ENCODE results near the gene ZBTB7C. TPM values are rescaled to one million over a fixed set of nuclear protein-coding genes. Genes with fewer than 3 reads are reported as not detected.

Gene ZBTB7C
- total RNA-seq, 2 donors from 2014 or later, result 1.3 to 2.3 TPM

DNA sequence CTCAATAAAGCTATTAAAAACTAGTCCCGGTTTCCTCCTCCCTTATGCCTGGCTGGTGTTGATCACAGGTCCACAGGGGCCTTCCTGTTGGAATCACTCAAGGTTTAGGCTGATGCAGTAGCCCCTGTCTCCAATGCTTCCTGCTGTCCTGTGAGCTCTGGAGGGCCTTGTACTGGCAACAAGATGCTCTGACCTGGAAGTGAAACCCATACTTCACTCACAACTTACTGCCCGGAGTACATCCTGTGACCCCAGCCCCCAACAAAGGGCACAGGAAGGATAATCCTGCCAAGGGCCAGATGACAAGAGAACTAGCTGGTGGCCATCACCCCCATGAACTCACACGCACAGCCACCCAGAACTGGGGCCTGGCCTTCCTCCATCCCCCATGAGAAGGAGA, 50.3 kb downstream of the ZBTB7C start:
- Histone ChIP-seq H3K4me3 (no peak overlapping the region), H3K9me3 (no peaks in the 10 kb centered on the region), H3K4me1 (no peaks in the 10 kb centered on the region), H3K36me3 (replicated peaks in 1 of 2; ENCODE audit: insufficient read depth in 1 of 2, low read depth in 2 of 2) (no peaks in the 10 kb centered on the region), H3K27me3 (no peaks in the 10 kb centered on the region), H3K27ac (no peak overlapping the region)
- no peak for ATAC-seq
- no peak for DNase-seq
- 90 to 93% methylated on average over 3 of the region's 3 CpGs for WGBS, 2 donors
- TF ChIP-seq, protein P1, sequence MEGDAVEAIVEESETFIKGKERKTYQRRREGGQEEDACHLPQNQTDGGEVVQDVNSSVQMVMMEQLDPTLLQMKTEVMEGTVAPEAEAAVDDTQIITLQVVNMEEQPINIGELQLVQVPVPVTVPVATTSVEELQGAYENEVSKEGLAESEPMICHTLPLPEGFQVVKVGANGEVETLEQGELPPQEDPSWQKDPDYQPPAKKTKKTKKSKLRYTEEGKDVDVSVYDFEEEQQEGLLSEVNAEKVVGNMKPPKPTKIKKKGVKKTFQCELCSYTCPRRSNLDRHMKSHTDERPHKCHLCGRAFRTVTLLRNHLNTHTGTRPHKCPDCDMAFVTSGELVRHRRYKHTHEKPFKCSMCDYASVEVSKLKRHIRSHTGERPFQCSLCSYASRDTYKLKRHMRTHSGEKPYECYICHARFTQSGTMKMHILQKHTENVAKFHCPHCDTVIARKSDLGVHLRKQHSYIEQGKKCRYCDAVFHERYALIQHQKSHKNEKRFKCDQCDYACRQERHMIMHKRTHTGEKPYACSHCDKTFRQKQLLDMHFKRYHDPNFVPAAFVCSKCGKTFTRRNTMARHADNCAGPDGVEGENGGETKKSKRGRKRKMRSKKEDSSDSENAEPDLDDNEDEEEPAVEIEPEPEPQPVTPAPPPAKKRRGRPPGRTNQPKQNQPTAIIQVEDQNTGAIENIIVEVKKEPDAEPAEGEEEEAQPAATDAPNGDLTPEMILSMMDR (IDR thresholded peaks at IDR 0.05), result no peak
- TF ChIP-seq POLR2A (IDR thresholded peaks at IDR 0.05), result no peak
- intact Hi-C loops (cut with DNase I), result no loop called here

DNA sequence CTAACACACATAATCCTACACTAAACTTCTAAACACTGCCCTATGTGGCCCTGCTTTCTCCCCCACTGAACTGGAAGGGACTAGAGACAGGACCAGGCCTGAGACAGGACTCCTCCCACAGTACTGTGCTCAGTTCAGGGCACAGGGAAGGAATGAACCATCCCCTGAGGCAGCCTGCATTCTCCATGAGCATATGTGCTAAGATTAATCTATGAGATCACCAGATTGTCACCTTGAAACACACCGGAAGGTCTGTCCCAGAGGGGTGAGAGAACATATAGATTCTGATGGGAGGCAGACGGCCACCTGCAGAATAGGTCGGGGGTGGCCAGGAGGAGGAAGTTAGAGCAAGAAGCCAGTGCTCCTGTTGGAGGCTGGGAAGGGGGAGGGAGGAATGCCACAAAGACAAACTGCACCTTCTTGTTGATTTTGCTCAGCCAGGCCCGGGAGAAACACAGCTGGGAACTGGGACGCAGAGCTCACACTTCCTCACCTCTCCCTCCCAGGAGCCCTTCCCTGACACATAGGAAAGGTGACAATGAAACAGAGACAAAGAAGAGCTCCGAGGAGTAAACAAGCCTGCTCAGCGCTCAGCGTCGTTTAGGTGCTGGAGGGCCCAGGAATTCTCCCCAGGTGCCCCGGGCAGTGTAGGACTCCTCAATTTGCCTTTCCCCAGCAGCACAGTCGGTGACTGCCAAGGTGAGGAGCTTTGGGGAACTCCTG, 52.1 kb downstream of the ZBTB7C start:
- no peak for ATAC-seq
- TF ChIP-seq, protein P1 (IDR thresholded peaks at IDR 0.05), result no peak
- no peak for TF ChIP-seq POLR2A (IDR thresholded peaks at IDR 0.05)
- no peak for DNase-seq

DNA sequence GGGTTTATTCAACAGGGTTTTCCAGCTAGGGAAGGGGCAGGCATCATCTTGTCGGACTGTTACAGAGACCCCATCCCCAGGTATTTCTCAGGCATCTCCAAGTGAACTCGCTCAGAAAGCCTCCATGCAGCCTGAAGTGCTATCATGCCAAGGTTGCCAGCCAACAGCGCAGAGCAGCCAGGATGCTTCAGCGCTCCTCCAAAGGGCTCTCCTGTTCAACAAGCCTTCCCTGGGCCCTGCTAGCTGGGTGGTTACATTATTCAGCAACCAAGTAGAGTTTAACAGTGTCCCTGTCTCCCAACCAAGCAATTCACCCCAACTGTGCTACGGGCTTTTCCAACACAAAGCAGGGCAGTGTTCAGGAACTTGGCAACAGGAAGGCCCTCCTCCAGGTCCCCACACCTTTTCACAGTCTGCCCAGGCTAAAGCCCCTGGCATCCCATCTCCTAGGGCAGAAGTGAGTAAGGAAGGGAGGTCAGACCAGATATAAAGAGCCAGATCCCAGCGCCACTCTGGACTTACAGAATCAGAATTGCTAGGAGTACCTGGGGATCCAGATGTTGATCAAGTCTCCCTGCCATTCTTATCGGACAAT, 52.9 kb downstream of the ZBTB7C start:
- Histone ChIP-seq H3K4me1 (no peaks in the 10 kb centered on the region), H3K27me3 (no peaks in the 10 kb centered on the region), H3K9me3 (no peaks in the 10 kb centered on the region), H3K36me3 (replicated peaks in 1 of 2; ENCODE audit: insufficient read depth in 1 of 2, low read depth in 2 of 2) (no peaks in the 10 kb centered on the region), H3K27ac (no peak overlapping the region), H3K4me3 (no peak overlapping the region)
- TF ChIP-seq POLR2A (IDR thresholded peaks at IDR 0.05), result no peak
- TF ChIP-seq, protein P1 (IDR thresholded peaks at IDR 0.05), result no peak
- intact Hi-C loops (cut with DNase I), result no loop called here
- ATAC-seq, result no peak
- WGBS, 2 donors, result 86 to 89% methylated on average over 5 to 7 of the region's 7 CpGs
- no peak for DNase-seq

More for the DNA sequence above, 52.1 kb downstream of the ZBTB7C start:
- WGBS, 2 donors, result 44 to 57% methylated on average over 11 of the region's 11 CpGs
- no peaks in the 10 kb centered on the region for H3K36me3 ChIP-seq (replicated peaks in 1 of 2; ENCODE audit: insufficient read depth in 1 of 2, low read depth in 2 of 2)
- intact Hi-C loops (cut with DNase I), result no loop called here
- no peaks in the 10 kb centered on the region for H3K9me3 ChIP-seq
- H3K27me3 ChIP-seq, result no peaks in the 10 kb centered on the region
- no peak overlapping the region for H3K4me3 ChIP-seq
- no peak overlapping the region for H3K27ac ChIP-seq
- no peaks in the 10 kb centered on the region for H3K4me1 ChIP-seq

DNA sequence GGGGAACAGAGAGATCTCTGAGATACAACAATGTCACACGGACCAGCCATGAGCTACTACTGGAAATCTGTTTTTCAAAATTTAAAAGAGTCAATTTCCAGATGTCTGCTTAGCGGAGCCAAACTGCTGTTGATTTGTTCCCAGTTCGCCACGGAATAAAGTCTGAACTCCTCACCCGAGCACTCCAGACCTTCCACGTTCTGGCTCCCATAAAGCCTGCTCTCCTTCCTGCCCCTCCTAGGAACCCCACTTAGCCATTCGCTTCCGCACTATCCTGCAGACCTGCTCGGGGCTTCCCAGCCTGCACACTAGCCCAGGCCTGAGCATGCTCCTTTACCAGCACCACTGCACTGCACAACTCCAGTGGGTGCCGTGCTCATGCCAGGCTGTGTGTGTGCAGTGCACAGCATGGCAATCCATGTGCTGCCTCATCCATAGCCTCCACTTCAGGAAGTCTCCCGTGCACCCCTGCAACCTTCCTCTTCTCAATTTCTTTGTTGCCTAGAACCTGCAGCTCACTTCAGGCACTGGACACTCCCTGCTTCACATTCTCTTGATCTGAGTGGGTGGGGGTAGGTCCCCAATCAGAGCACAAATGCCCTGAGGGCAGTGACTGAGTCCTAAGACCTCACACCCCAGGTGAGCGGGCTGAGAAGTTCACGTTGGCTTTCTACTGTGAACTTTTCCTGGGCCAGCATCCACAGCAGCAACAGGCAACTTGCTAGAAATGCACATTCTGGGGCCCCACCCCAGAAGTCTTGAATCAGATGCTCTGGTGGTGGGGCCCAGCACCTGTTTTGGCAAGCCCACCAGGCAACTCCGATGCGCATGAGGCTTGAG, 53.7 kb downstream of the ZBTB7C start:
- ATAC-seq, result no peak
- no peak for DNase-seq

More for the DNA sequence above, 53.7 kb downstream of the ZBTB7C start:
- 76% methylated on average over 13 to 15 of the region's 15 CpGs for WGBS, 2 donors
- Histone ChIP-seq H3K27me3 (no peaks in the 10 kb centered on the region), H3K4me3 (no peak overlapping the region), H3K36me3 (replicated peaks in 1 of 2; ENCODE audit: insufficient read depth in 1 of 2, low read depth in 2 of 2) (no peaks in the 10 kb centered on the region), H3K9me3 (no peaks in the 10 kb centered on the region), H3K4me1 (no peaks in the 10 kb centered on the region), H3K27ac (no peak overlapping the region)
- TF ChIP-seq POLR2A (IDR thresholded peaks at IDR 0.05), result no peak
- TF ChIP-seq, protein P1 (IDR thresholded peaks at IDR 0.05), result no peak
- intact Hi-C loops (cut with DNase I), result no loop called here

Data from body of pancreas (tissue), 4 donors.